Renal cortex interstitium (tissue), 15 donors: Measurements from ENCODE around the gene APOL1. TPM values are rescaled to one million over a fixed set of nuclear protein-coding genes. Genes with fewer than 3 reads are reported as not detected.
"Not testable (repeated sequence)": the region's sequence is repeated elsewhere in the genome, so short reads cannot be mapped to it uniquely, and the experiment has no call there.

Experiments used
- DNase-seq, 11 donors: peaks; one replicate each; pipeline ENCODE4 v3.0.0-alpha.2; 2013; ENCODE audit warnings: low read depth in 9 of 11, low spot score in 4 of 11; ENCODE audit errors: extremely low read depth in 1 of 11
- long read RNA-seq, 16 experiments: transcript quantifications; one replicate each; lab custom pipeline, GENCODE V29; 2026
- polyA plus RNA-seq, 3 donors: library from polyadenylated mRNA; unstranded; fragments of 120-200 nt; gene quantifications; one replicate each; pipeline ENCODE4 v1.2.1, GENCODE V29; 2013; ENCODE audit not compliant: insufficient read length in 3 of 3

The APOL1 gene
- 10 to 100 TPM in 1 of 3 donors, 1 to 10 TPM in 2; 7.2 to 13.9 (median 9.2) TPM for polyA plus RNA-seq
- long read RNA-seq, donor 1: 0 reads
- long read RNA-seq, donor 2, partial matches to known transcripts: 0 of 2 reads
- long read RNA-seq, donor 2, other reads (novel, unspliced or antisense): 0 of 2 reads
- long read RNA-seq, donor 3, partial matches to known transcripts: 16 of 27 reads
- long read RNA-seq, donor 3, other reads (novel, unspliced or antisense): 8 of 27 reads
- long read RNA-seq, donor 4, partial matches to known transcripts: 31 of 49 reads
- long read RNA-seq, donor 4, other reads (novel, unspliced or antisense): 16 of 49 reads
- long read RNA-seq, donor 5, partial matches to known transcripts: 23 of 111 reads
- long read RNA-seq, donor 5, other reads (novel, unspliced or antisense): 87 of 111 reads
- long read RNA-seq, donor 6: 0 reads
- long read RNA-seq, donor 7, partial matches to known transcripts: 0 of 1 reads
- long read RNA-seq, donor 7, other reads (novel, unspliced or antisense): 0 of 1 reads
- long read RNA-seq, donor 8, partial matches to known transcripts: 0 of 3 reads
- long read RNA-seq, donor 8, other reads (novel, unspliced or antisense): 0 of 3 reads
- long read RNA-seq, donor 9: 0 reads
- long read RNA-seq, donor 10, partial matches to known transcripts: 23 of 25 reads
- long read RNA-seq, donor 10, other reads (novel, unspliced or antisense): 0 of 25 reads
- long read RNA-seq, donor 11: 0 reads
- long read RNA-seq, donor 12: 0 reads
- long read RNA-seq, donor 13: 0 reads
- long read RNA-seq, donor 14, partial matches to known transcripts: 0 of 26 reads
- long read RNA-seq, donor 14, other reads (novel, unspliced or antisense): 25 of 26 reads
- long read RNA-seq, donor 15, partial matches to known transcripts: 0 of 2 reads
- long read RNA-seq, donor 15, other reads (novel, unspliced or antisense): 0 of 2 reads
- long read RNA-seq, donor 16, partial matches to known transcripts: 35 of 37 reads
- long read RNA-seq, donor 16, other reads (novel, unspliced or antisense): 0 of 37 reads

GRCh38 chr22:36252754-36253522, at the start of gene APOL1:
Gene APOL1 (plus strand): TSS chr22:36253133. CDS start chr22:36254956, 1,823 bp downstream.
- DNase-seq: no peak

- not testable (repeated sequence) for DNase-seq
Observed at GRCh38 chr22:36203441-36203840, 49.5 kb upstream of the APOL1 start.

GRCh38 chr22:36204001-36204631, 48.8 kb upstream of the APOL1 start:
- no peak for DNase-seq

GRCh38 chr22:36204632-36205015, 48.3 kb upstream of the APOL1 start:
- DNase-seq: no peak

GRCh38 chr22:36205573-36205972, 47.4 kb upstream of the APOL1 start:
- DNase-seq: not testable (repeated sequence)

GRCh38 chr22:36206255-36206654, 46.7 kb upstream of the APOL1 start:
- no peak for DNase-seq

GRCh38 chr22:36208162-36208765, 44.7 kb upstream of the APOL1 start:
- no peak for DNase-seq

GRCh38 chr22:36208914-36209313, 44.0 kb upstream of the APOL1 start:
- no peak for DNase-seq

- not testable (repeated sequence) for DNase-seq
Observed at GRCh38 chr22:36209488-36209908, 43.4 kb upstream of the APOL1 start.

- DNase-seq: no peak
Observed at GRCh38 chr22:36210224-36210623, 42.7 kb upstream of the APOL1 start.

GRCh38 chr22:36211237-36211861, 41.6 kb upstream of the APOL1 start:
- no peak for DNase-seq

- DNase-seq: no peak
Observed at GRCh38 chr22:36212901-36213300, 40.0 kb upstream of the APOL1 start.

GRCh38 chr22:36213586-36213985, 39.3 kb upstream of the APOL1 start:
- DNase-seq: no peak

- no peak for DNase-seq
Observed at GRCh38 chr22:36215981-36216380, 37.0 kb upstream of the APOL1 start.

- no peak for DNase-seq
Observed at GRCh38 chr22:36218648-36219193, 34.2 kb upstream of the APOL1 start.

GRCh38 chr22:36220451-36220921, 32.4 kb upstream of the APOL1 start:
- DNase-seq: no peak
